Measurements from ENCODE around the gene PIK3R5. TPM values are rescaled to one million over a fixed set of nuclear protein-coding genes. Genes with fewer than 3 reads are reported as not detected.
"Not testable (repeated sequence)": the region's sequence is repeated elsewhere in the genome, so short reads cannot be mapped to it uniquely, and the experiment has no call there.

PIK3R5 gene
- total RNA-seq, 1 donor from 2014 or later, result 74.1 TPM

DNA sequence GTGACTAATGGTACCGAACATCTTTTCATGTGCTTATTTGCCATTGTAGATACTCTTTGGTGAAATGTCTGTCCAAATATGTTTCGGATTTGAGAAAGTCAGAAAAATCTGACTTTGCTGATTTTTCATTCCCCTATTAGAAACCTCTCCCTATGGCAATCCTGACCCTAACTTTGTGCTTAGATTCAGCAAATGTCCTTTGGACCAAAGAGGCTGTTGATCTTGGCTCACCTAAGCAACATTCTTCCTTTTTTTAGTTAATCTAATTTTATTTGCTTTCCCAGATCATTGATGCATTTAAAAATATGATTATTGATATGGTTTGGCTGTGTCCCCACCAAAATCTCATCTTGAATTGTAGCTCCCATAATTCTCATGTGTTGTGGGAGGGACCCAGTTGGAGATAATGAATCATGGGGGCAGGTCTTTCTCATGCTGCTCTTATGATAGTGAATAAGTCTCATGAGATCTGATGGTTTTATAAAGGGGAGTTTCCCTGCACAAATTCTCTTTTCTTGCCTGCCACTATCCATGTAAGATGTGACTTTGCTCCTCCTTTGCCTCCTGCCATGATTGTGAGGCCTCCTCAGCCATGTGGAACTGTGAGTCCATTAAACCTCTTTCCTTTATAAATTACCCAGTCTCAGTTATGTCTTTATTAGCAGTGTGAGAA is 22.9 kb upstream of the PIK3R5 start:
- intact Hi-C loops (cut with micrococcal nuclease), result not testable (repeated sequence)

GRCh38 chr17:8986295-8986694 is 20.8 kb upstream of the PIK3R5 start:
- intact Hi-C loops (cut with micrococcal nuclease), result no loop called here

GRCh38 chr17:8985054-8985701 is 19.7 kb upstream of the PIK3R5 start:
- intact Hi-C loops (cut with micrococcal nuclease), result no loop called here

DNA sequence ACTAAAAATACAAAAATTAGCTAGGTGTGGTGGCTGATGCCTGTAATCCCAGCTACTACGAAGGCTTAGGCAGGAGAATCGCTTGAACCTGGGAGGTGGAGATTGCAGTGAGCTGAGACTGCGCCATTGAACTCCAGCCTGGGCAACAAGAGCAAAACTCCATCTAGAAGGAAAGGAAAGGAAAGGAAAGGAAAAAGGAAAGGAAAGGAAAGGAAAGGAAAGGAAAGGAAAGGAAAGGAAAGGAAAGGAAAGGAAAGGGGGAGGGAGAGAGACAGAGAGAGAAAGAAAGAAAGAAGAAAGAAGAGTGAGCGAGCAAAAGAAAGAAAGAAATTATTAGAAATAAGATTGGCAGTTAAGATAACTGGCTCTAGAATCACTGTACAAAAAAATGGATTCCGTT is 18.7 kb upstream of the PIK3R5 start:
- intact Hi-C loops (cut with micrococcal nuclease), result not testable (repeated sequence)

- intact Hi-C loops (cut with micrococcal nuclease), result no loop called here
These were observed 15.9 kb upstream of the PIK3R5 start for GRCh38 chr17:8981443-8981842.

GRCh38 chr17:8979715-8980114 is 14.2 kb upstream of the PIK3R5 start:
- intact Hi-C loops (cut with micrococcal nuclease), result no loop called here

GRCh38 chr17:8976638-8977037 is 11.1 kb upstream of the PIK3R5 start:
- intact Hi-C loops (cut with micrococcal nuclease), result no loop called here

- intact Hi-C loops (cut with micrococcal nuclease), result no loop called here
These were observed 9.7 kb upstream of the PIK3R5 start for GRCh38 chr17:8975091-8975725.

GRCh38 chr17:8969901-8970300 is 4.4 kb upstream of the PIK3R5 start:
- intact Hi-C loops (cut with micrococcal nuclease), result loop anchor here (10.0 kb wide), 1 partner anchor 335 kb away; the partner anchor contains the start of gene MYH10

DNA sequence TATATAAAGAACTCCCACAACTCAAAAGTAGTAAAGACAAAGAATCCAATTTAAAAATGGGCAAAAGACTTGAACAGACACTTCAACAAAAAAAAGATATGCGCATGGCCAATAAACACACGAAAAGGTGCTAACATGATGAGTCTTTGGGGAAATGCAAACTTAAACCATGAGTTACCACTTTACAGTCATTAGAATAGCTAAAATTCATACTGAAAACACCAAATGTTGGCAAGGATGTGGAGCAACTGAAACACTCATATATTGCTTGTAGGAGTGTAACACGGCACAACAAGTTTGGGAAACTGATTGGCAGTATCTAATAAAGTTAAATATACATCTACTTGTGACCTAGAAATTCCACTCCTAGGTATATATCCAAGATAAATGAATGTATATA is 3.0 kb upstream of the PIK3R5 start:
- intact Hi-C loops (cut with micrococcal nuclease), result loop anchor here (10.0 kb wide), 1 partner anchor 334 kb away; the partner anchor contains the start of gene MYH10

GRCh38 chr17:8967861-8968260 is 2.4 kb upstream of the PIK3R5 start:
- intact Hi-C loops (cut with micrococcal nuclease), result loop anchor here (10.0 kb wide), 1 partner anchor 333 kb away; the partner anchor contains the start of gene MYH10

DNA sequence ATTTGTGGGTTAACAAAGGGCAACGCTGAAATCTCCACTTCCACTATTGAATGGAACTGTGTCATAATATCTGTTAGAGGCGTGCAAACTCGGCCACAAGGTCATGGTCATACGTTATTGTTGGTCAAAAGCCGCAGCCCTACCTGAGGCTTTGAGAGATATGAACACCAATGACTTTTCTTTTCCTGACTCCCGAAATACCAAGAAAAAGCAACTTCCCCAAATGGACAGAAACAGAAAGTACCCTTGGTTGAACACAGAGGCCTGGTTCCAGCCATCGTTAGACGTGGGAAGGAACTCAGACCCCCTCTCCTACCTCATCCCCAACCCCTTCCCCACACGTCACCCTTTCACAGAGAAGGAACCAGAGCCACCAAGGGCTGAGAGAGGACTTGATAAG is 1.4 kb upstream of the PIK3R5 start:
- intact Hi-C loops (cut with micrococcal nuclease), result loop anchor here (10.0 kb wide), 1 partner anchor 332 kb away; the partner anchor contains the start of gene MYH10

GRCh38 chr17:8964801-8965393 is 610 bp downstream of the PIK3R5 start:
- intact Hi-C loops (cut with micrococcal nuclease), result loop anchor here (1.0 to 10.0 kb wide), 9 partner anchors 11 to 530 kb away; partner anchors contain the start of genes MYH10 and NDEL1

GRCh38 chr17:8963647-8964258 is 1.8 kb downstream of the PIK3R5 start:
- intact Hi-C loops (cut with micrococcal nuclease), result loop anchor here (1.0 to 10.0 kb wide), 4 partner anchors 28 to 529 kb away; partner anchors contain the start of genes MYH10 and NDEL1

DNA sequence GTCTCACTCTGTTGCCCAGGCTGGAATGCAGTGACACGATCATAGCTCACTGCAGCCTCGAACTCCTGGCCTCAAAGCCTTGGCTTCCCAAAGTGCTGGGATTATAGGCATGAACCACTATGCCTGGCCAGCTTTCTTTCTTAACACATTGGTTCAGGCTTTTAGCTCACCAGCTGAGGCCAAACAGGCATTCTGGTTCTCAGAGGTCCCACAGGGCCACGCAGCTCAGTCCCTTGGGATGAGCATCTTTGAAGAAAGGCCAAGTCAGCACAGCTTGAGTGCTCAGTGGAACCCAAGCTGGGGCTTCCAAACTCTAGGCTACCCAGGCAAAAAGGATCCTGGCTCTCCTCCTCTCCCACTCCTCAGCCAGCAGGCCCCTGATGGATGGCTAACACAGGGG is 2.5 kb downstream of the PIK3R5 start:
- intact Hi-C loops (cut with micrococcal nuclease), result loop anchor here (10.0 kb wide), 1 partner anchor 328 kb away; the partner anchor contains the start of gene MYH10

DNA sequence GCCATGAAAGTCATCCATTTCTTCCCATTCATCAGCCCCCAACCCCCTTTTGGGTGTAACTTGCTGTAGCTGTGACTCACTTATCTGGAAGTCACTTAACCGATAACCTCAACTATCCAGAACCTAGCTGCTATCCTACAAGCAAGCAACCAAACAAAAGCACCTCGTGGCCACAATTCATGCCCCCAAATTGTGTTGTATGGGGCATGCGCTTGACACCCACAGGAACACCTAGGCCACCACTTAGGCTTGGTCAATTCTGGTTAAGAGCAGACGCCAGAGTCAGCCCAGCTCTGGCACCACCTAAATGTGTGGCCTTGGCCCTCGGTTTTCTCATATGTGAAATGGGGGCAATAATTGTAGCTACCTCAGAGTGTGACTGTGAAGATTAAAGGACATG is 3.7 kb downstream of the PIK3R5 start:
- intact Hi-C loops (cut with micrococcal nuclease), result loop anchor here (10.0 kb wide), 1 partner anchor 327 kb away; the partner anchor contains the start of gene MYH10

DNA sequence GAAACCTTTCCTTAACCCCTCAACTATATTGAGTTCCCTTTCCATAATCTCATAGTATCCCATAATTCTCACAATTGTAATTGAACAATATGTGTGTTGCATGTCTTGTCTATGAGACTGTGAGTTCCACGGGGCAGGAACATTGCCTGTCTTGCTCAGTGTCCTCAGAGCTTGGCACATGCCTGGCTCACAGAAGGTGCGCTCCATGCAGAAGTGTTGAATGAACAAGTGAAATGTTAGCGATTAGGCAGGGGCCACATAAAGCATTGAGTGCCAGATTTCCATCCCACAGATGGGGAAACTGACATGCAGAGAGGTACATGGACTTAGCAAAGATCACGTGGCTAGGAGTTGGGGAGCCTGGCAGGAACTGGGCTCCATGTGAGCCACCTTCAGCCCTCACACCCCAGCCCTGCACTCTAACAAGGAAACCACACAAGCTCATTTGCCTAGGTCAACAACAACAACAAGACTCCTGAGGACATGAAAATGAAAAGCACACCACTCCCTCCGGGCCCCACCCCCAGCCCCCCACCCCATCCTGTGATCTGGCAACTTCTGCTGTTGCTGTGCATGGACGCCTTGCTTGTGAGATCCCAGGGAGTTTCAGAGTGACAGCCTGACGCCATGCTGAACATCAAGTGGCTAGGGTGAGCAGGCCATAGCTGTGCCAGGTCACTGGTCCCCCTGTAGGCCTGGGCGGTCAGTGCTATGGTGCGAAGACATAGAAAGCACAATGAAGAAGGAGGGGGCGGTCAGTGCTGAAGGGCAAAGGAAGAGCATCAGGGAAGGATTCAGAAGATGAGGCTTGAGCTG is 5.0 kb downstream of the PIK3R5 start:
- intact Hi-C loops (cut with micrococcal nuclease), result loop anchor here (10.0 kb wide), 1 partner anchor 326 kb away; the partner anchor contains the start of gene MYH10

- intact Hi-C loops (cut with micrococcal nuclease), result no loop called here
These were observed 6.1 kb downstream of the PIK3R5 start for GRCh38 chr17:8959312-8959918.

GRCh38 chr17:8957721-8958120 is 7.8 kb downstream of the PIK3R5 start:
- intact Hi-C loops (cut with micrococcal nuclease), result loop anchor here (1.0 kb wide), 1 partner anchor 8 kb away; no protein-coding TSS in a partner anchor

- intact Hi-C loops (cut with micrococcal nuclease), result no loop called here
These were observed 9.0 kb downstream of the PIK3R5 start for GRCh38 chr17:8956465-8956902.

Data from T-helper 1 cell treated with Interleukin-12 subunit alpha and Interleukin-12 subunit beta and Interleukin-4 antibody, amounts not matched to agents 30 ng/mL and 1 ng/mL, for 36 hours (primary cell).